ENCODE measurements around the gene HMOX1. TPM values are rescaled to one million over a fixed set of nuclear protein-coding genes. Genes with fewer than 3 reads are reported as not detected.

HMOX1 gene
- total and polyA plus RNA-seq, 2 of the 8 experiments (the other 6 are each of a cell fraction or from before 2014, with no cell fraction given): 25.0 to 41.6 TPM

- TF ChIP-seq CHD7 (IDR thresholded peaks at IDR 0.05; ENCODE audit: insufficient replicate concordance, low read length) (no peak), EP300 (IDR thresholded peaks at IDR 0.05; ENCODE audit: borderline replicate concordance in 1 of 2, low read depth in 2 of 2, low read length in 2 of 2) (no peak), CHD2 (IDR thresholded peaks at IDR 0.05; ENCODE audit: low read length) (0 out of 2 replicates have a peak, but pooled peaks have one; percentile 31), YY1 (IDR thresholded peaks at IDR 0.05; ENCODE audit: low read depth, low read length) (no peak), MAFK (IDR thresholded peaks at IDR 0.05; ENCODE audit: low read depth, low read length) (no peak), BACH1 (IDR thresholded peaks at IDR 0.05; ENCODE audit: low read length) (no peak), SRF (IDR thresholded peaks at IDR 0.05; ENCODE audit: low read depth, low read length) (no peak), NANOG (IDR thresholded peaks at IDR 0.05; ENCODE audit: insufficient read depth, low read depth, low read length, poor library complexity, severe bottlenecking) (no peak), NRF1 (IDR thresholded peaks at IDR 0.05; ENCODE audit: low read depth, low read length) (no peak), GABPA (IDR thresholded peaks at IDR 0.05; ENCODE audit: borderline replicate concordance, insufficient read depth, low read length) (no peak), POLR2A (IDR thresholded peaks at IDR 0.05; ENCODE audit: control extremely low read depth in 1 of 2, low read depth in 2 of 2, low read length in 2 of 2) (no peak), RBBP5 (IDR thresholded peaks at IDR 0.05; ENCODE audit: borderline replicate concordance, low read depth, low read length) (no peak)
Observed at GRCh38 chr22:35437049-35437448, 56.2 kb downstream of the HMOX1 start (continued).
